Activated gamma-delta T cell treated with anti-CD3 and anti-CD28 coated beads, Interleukin-2, amount 50 U/mL, for 16 hours (primary cell): ENCODE measurements around the gene REXO4.
"Not testable (repeated sequence)": the region's sequence is repeated elsewhere in the genome, so short reads cannot be mapped to it uniquely, and the experiment has no call there.

Experiments used
- DNase-seq: peaks from one replicate; pipeline ENCODE4 v3.0.0-alpha.2; 2020; ENCODE audit warnings: low read depth

The REXO4 gene

DNA sequence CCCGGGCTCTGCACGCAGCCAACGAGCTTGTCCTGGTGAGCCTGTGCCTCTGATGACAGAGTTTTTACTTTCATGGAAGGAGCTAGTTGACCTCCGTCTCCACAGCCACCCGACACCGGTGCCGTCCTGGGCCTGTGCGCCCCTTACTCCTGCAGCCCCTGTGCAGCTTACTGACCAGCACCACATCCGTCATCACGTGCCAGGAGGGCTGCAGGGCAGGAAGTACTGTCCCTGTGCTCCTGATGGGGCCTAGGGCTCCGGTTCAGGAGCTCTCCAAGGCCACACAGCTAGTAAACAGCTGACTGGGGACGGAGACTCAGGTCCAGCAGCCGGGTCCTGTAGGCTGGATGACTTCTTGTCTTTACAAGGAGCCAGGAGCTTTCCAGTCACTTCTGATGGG is 31.5 kb downstream of the REXO4 start:
- DNase-seq = no peak

DNA sequence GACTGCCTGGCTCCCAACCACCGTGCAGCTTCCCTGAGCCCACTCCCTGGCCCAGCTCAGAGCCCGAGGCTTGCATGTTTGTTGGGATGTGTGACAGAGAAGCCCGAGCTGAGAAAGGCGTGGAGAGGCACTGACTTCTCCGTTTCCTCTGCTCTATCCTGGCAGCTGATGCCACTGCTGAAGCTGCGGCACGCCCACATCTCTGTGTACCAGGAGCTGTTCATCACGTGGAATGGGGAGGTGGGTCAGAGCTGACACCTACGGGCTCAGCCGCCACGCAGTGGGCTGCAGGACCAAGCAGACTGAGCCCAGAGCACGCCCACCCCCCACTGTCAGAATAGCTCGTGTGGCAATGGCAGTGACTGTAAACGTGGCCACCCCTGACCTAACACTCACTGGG is 32.4 kb downstream of the REXO4 start:
- no peak for DNase-seq

DNA sequence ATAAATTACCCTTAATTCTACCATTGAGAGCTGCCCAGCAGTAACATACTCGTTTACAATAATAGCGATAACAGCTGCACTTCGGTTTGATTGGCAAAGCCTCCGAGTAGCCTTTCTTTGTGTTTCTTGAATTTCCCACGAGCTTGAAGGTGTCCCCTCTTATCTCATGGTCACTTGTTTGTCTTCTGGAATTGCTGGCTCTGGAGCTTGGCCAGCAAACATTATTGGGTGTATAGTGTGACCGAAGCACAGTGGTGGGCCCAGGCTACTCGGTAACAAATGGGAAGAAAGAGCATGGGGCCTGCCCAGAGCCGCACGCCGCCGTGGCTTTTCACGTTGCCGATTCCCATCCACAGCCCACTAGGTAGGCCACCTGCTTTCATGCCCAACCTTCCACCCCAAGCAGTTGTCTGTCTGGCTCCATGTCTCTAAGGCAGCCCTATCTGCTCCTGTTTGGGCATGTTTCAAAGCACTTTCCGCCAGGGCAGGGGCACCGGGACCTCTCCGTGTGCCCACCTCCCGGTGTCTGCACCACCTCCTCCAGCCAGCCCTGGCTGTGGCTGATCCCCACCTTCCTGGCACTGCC is 33.0 kb downstream of the REXO4 start:
- no peak for DNase-seq

DNA sequence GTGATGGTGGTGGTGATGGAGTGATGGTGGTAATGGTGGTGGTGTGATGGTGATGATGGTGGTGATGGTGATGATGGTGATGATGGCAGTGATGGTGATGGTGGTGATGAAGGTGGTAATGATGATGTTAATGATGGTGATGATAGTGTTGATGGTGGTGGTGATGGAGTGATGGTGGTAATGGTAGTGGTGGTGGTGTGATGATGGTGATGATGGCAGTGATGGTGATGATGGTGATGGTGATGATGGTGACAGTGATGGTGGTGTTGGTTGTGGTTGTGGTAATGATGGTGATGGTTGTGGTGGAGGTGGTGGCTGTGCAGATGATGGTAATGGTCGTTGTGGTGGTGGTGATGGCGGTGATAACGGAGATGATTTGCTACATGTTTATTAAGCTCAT is 34.4 kb downstream of the REXO4 start:
- no peak for DNase-seq

DNA sequence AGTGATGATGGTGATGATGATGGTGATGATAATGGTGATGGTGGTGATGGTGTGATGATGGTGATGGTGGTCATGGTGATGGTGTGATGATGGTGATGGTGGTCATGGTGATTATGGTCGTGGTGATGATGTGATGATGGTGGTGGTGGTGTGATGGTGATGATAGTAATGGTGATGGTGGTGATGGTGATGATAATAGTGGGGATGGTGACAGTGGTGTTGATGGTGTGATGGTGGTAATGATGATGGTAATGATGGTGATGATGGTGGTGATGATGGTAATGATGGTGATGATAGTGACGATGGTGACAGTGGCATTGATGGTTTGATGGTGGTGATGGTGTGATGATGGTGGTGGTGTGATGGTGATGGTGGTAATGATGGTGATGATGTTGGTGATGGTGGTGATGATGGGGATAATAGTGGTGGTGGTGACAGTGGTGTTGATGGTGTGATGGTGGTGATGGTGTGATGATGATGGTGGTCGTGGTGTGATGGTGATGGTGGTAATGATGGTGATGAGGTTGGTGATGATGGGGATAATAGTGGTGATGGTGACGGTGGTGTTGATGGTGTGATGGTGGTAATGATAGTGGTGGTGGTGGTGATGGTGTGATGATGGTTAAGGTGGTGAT is 35.2 kb downstream of the REXO4 start:
- DNase-seq = no peak

DNA sequence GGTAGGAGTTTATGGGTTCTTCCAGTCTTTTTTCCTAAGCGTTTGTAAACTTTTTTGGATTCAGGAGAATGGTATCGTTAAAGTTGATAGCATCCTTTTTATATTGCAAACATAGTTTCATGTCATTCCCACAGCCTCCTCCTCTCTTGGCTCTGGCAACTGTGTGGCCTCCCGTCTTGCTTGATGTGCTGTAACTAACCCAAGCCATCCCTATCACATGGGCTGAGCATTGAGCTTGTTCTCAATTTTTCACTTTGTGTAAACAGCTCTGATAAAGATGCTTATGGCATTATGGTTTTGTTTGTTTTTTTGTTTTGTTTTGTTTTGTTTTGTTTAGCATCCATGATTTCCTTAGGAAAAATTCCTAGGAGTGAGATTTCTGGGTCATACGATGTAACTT is 37.1 kb downstream of the REXO4 start:
- no peak for DNase-seq

DNA sequence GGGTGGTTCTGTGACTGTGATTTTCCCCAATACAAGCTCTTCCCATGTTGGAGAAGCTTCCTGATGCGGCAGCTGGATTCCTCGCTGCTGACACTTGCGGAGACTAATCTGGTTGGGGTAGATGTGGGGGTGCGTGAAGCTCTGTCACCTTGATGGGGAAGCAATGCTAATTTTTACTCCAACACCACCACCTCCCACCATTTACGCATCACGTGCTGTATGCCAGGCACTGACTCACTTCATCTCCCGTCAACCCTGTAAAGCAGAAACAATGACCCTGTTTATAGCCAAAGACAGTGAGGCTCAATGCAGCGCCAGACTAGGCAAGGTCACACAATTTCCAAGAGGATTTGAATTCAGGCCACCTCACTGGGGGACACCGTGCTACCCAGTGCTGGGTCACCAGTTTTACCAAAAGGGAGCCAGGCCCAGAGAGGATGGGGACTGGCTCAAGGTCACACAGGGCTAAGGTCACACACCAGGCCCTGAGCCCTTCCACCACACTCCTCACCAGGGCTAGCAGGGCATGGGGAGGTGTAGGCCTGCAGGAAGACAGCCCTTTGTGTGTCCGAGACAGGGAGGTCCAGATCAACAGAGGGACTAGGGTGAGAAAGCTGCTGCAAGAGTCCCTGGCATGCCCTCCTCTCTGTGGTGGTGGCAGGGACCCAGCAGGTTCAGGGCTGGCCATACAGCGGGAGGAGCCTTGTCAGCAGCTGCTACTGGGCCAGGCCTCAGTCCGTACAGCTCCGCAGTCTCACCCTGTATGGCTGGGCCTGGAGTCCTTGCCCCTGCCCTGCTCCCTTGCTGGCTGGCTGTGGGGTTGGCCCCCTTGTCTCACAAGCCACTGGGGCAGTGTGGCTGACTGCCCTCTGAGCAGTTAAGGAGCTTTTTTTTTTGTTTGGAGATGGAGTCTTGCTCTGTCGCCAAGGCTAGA is 38.4 kb downstream of the REXO4 start:
- no peak for DNase-seq

DNA sequence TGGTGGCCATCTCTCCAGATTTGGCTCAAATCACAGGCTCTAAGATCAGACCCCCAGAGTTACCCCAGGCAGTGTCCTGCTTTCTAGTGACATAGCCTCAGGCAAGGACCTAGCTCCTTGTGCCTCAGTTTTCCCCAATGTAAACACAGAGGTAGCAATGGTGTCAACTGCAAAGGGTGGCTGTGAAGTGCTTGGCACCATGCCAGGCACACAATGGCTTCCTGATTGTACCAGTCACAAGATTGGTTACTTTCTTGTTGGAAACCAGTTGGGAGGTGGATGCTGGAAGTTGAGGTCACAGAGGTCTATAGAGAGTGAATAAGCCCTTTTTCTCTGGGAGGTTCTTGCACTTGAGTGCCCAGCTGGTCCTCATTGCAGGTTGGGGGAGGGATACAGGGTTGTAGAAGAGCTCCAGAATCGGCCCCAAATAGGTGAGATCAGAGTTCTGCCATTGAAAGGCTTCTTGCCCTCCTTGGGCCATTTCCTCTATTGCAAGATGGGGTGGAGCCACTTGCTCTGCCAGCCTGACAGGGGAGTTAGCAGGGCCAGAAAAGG is 39.3 kb downstream of the REXO4 start:
- no peak for DNase-seq

DNA sequence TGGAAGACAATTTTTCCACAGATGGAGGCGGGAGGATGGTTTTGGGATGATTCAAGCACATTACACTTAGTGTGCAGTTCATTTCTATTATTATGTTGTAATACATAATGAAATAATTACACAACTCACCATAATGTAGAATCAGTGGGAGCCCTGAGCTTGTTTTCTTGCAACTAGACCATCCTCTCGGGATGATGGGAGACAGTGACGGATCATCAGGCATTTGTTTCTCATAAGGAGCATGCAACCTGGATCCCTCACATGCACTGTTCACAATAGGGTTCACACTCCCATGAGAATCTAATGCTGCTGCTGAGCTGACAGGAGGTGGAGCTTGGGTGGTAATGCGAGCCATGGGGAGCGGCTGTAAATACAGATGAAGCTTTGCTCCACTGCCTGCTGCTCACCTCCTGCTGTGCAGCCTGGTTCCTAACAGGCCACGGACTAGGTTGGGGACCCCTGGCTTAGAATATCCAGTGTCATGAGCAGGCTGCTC is 40.0 kb downstream of the REXO4 start:
- no peak for DNase-seq

DNA sequence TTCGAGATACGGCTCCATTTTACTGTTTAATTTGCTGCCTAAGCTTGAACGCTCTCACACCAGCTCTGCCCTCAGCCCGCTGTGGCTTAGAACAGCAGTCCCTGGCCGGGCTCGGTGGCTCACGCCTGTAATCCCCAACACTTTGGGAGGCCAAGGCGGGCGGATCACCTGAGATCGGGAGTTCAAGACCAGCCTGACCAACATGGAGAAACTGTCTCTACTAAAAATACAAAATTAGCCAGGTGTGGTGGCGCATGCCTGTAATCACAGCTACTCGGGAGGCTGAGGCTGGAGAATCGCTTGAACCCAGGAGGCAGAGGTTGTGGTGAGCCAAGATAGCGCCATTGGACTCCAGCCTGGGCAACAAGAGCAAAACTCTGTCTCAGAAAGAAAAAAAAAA is 40.5 kb downstream of the REXO4 start:
- DNase-seq = not testable (repeated sequence)

DNA sequence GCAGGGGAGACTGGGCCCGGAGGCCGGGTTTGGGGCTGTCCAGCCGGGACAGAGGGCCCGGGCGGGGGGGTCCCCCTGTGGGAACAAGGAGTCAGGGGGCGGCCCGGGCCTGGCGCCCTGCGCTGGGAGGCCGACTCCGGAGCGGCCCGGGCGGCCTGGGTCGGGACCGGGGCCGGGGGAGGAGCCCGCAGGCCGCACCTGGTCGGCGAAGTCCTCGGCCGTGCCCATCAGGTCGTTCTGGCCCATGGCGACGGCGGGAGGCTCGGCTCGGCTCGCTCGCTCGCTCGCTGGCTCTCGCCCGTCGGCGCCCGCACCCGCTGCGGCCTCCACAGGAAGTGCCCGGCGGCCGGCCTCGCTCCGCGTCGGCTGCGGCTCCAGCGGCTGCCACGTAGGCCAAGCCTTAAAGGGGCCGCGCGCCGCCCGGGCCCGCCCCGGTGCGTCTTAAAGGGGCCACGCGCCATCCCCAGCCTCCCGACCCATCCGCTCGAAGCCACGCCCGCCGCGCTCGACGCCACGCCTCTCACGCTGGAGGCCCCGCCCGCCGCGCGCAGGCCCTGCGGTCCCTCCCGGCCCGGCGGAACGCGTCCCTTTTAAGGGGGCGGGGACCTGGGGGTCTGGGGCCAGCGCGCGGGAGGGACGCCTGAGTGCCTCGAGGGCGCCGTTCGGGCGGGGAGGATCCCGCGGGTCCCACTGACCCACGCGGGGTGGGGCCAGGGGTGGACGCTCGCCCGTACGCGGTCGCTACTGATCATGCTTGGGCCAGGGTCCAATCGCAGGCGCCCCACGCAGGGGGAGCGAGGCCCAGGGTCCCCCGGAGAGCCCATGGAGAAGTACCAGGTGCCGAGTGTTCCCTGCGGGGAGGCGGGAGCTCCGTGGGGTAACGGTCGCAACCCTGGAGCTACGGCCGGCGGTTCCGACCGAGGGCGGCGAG is 41.8 kb downstream of the REXO4 start, which contains the start of the genes STKLD1 and SURF4:
Gene STKLD1, plus strand, starts transcription at position 643 of the 931 bp plus-strand sequence. Its CDS starts 108 bp downstream, at position 751.
Gene SURF4, minus strand, starts transcription at position 337 of the 931 bp plus-strand sequence. Its CDS starts 91 bp downstream, at position 246.
- DNase-seq = peak; percentile 91

DNA sequence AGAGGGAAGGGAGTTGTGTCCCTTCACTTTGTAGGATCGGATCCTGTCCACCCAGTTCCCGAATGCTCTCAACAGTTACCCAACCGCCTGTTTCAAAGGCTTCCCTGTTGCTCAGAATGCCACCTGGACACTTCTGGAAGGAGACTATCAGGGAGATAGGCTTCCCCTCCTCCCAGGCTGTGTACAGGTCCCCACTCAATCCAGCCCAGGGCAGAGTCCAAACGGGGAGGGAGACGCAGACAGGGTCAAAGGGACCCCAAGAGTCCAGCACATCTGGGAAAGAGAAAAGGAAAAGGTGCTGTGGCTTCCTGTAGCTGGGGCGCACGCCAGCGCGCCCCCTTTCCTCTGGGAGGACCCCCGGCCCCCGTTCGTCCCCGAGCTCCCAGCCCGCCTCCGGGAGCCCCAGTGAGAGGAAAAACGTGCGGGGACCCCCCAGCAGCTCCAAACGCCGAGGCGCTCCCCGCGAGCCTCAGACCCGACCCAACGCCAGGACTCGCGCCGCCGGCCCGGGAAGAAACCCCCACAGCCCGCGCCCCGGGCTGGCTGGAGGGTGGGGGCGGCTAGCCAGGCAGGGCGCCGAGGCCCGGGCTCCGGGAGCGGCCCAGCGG is 42.6 kb downstream of the REXO4 start:
- no peak for DNase-seq

DNA sequence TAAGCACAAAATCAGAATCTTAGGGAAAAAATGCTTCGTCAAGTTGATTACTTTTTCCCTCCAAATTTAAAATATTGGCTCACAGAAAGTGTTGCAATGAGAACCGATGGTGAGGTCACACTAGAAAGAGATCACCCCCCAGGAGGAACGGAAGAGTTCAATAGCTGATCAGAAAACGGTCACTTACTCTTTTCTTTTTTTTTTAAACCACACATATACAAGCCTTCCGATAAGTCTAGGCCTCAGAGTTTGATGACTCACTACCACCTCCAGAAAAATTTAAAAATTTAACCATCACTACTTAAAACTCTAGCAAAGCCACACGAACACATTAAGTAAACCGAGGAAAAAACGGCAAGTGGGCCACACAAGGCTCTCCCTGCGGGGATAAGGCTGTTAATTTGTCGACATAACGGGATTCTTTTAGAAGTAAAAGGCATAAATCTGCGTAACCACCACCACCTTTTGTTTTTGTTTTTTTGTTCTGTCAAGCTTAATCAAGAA is 43.1 kb downstream of the REXO4 start:
- DNase-seq = no peak

DNA sequence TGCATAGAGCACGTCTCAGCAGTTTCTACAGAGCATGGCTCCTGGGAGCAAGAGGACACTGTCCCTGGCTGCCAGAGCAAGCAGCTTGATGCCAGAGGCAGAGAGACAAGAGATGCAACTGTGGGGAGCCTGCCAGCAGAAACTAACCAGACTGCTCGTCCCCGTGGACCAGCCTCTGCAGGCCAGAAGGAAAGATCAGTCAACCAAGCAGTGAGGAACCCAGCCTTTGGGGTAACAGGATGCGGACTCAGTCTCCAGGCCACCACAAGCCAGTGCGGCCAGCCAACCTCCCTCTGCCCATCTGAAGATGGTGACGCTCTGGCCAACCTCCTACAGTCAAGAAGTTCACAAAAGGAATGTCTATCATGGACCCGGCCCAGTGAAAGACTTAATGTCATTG is 45.7 kb downstream of the REXO4 start:
- DNase-seq = no peak

DNA sequence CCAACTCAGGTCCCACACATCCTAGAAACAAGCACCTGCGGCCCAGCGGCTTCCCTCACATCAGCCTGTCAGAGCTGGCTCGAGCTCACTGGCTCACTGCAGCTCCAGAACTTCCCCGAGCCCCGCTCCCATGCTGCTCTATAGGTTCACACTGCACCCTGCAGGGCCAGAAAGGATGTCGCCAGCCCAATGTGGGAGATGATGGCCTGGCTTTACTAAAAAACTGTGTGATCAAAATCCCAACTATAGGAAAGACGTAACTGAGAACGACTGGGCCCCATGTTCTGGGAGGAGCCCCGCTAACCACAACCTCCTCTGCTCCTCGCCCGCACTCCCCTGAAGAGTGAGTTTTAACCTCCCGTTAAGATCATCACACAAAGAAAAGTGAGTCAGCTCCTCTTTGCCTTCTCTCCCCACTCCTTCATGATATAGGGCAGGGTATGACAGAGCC is 46.5 kb downstream of the REXO4 start:
- DNase-seq = peak; percentile 57

DNA sequence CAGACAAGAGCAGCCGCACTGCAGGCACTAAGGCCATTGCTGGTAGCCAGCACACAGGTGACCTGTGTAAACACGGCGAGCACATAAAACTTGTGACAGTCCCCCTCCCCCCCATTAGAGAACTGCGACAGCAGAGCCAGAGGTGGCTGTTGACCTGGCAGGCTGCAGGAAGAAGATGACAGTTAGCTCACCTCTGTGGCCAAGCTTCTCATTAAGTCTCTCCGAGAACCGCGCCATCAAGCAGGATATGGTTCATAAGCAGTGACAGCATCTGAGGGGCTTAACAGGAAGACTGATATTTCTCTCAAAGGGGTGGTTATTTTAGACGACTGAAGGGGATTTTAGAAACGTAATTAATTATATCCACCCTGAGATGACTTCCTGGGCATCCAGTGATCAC is 47.1 kb downstream of the REXO4 start:
- DNase-seq = no peak

DNA sequence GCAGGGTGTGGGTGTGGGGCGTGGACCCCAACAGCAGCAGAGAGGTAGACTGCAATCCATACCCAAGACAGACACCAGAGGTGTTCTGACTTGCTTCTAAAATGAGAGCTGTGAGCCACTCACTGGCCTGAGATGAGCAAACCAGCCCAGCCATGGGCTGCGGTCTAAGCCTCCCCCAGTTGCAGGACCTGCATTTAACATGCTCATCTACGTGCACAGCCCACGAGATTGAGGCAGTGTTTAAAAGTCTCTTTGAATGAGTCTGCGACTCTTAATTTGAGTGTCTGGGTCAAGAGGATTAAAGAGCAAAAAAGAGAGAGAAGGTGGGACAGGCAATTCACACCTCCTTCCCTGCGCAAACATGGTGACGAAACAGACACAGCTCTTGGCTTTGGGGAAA is 47.9 kb downstream of the REXO4 start:
- DNase-seq = no peak

DNA sequence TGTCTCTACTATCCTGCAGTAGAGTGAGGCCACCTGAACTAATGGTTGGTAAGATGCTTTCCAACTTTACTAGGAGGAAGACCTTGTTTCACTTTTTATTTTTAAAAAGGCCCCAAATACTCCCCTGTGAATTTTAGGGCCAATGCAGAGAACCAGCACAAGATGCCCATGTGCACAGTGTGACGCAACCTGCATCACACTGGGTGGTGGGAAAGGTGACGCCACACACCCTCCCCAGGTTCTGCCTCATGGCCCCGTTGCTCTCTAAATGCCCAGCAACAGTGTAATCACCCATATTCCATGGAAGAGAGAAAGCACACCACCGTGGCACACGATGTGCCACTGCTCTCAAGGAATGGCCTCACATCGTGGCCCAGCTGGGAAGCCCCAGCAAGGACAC is 48.4 kb downstream of the REXO4 start:
- no peak for DNase-seq

DNA sequence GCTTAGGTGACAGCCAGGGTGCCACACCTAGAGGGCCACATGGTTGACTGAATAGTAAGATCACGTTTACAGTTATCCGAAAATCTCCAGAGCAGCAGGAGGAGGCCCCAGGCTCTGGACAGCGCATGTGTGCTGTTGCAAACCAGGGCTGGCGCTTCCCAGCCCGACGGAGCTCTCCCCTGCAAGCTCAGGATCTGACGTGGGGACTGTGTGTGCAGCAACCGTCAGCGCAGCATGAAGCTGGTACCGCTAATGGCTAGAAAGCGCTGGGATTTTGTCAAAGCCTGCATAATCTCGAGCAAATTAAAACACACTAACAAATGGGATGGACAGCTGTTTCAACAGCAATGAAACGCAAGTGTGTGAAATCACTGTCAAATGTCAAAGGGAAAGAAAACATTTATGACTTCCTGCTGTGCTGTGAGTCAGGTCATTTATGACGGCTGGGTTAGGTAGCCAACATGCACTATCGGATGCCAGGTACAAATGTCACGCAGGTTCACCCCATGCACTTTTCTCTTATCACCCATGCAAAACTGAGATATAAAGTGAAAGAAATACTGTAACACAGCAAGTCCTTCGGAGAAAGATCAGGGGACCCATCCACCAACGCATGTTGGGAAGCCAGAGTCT is 49.4 kb downstream of the REXO4 start:
- no peak for DNase-seq

DNA sequence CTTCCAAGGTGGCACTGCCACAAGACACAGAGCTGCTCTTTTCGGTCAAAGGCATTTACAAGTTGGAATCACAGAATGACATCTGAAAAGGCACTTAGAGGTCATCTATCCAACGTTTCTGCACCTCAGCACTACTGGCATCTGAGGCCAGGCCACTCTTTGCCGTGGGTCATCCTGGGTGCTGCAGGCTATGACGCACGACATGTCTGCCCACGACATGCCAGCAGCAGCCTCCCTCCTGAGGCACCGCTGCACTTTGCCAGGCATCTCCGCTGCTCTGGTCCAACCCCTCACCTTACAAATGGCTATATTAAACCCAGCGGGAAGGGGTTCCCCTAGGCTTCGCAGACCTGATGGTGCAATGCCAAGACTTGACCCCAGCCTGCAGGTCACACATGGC is 50.0 kb downstream of the REXO4 start:
- DNase-seq = no peak
